ENCODE measurements around the gene DPP6. TPM values are rescaled to one million over a fixed set of nuclear protein-coding genes. Genes with fewer than 3 reads are reported as not detected.

DPP6 gene
- polyA plus RNA-seq, 2 of the 4 experiments (the other 2 are of a cell fraction): not detected

GRCh38 chr7:154781369-154782303, 729.4 kb downstream of the DPP6 start:
- Histone ChIP-seq H3K4me3 (no peak overlapping the region), H3K27ac (no peak overlapping the region), H3K9me3 (peaks cover 2% of the 10 kb centered on the region; the same call in 1 of the 3 replicates), H3K4me1 (no peaks in the 10 kb centered on the region), H3K4me2 (no peak overlapping the region)
- FAIRE-seq (no peak), DNase-seq (ENCODE audit: low read depth in 1 of 2, low spot score in 1 of 2) (no peak), ATAC-seq (no peak)
- POLR2A ChIA-PET: no interaction called here
- CTCF ChIA-PET: interaction anchor here (1.5 kb wide), 1 partner anchor 37 kb away, joined by 3 read pairs; no protein-coding TSS in a partner anchor
- WGBS (ENCODE audit: missing lambda C conversion rate): 18% methylated on average over 16 of the region's 16 CpGs
- TF ChIP-seq RNF2 (IDR thresholded peaks at IDR 0.05; ENCODE audit: borderline replicate concordance, low read depth) (no peak), ESRRA (IDR thresholded peaks at IDR 0.05; ENCODE audit: borderline replicate concordance, low read length) (no peak), EHF (CRISPR knock-in tag; IDR thresholded peaks at IDR 0.05) (no peak)

GRCh38 chr7:154783281-154783909, 731.2 kb downstream of the DPP6 start:
- ATAC-seq (no peak), DNase-seq (ENCODE audit: low read depth in 1 of 2, low spot score in 1 of 2) (no peak), FAIRE-seq (no peak)
- Histone ChIP-seq H3K4me2 (no peak overlapping the region), H3K27ac (no peak overlapping the region), H3K4me1 (no peaks in the 10 kb centered on the region), H3K9me3 (peaks cover 5% of the 10 kb centered on the region; the same call in 1 of the 3 replicates), H3K4me3 (no peak overlapping the region)
- 4% methylated on average over 17 of the region's 18 CpGs for WGBS (ENCODE audit: missing lambda C conversion rate)
- TF ChIP-seq REST (IDR thresholded peaks at IDR 0.05) (no peak), HES2 (IDR thresholded peaks at IDR 0.05) (no peak), NFE2L2 (conservative IDR thresholded peaks at IDR 0.05; ENCODE audit: low read length) (no peak), RAD21 (conservative IDR thresholded peaks at IDR 0.05 in 1 of 2, IDR thresholded peaks at IDR 0.05 in 1 of 2) (no peak), MYC (IDR thresholded peaks at IDR 0.05; ENCODE audit: borderline replicate concordance, low read length) (no peak), JUN (IDR thresholded peaks at IDR 0.05) (no peak), HOXB5 (CRISPR knock-in tag; IDR thresholded peaks at IDR 0.05) (no peak), KDM1A (IDR thresholded peaks at IDR 0.05; ENCODE audit: low read depth) (no peak), HOXB13 (CRISPR knock-in tag; IDR thresholded peaks at IDR 0.05; ENCODE audit: low read depth) (no peak), ZC3H11A (IDR thresholded peaks at IDR 0.05) (no peak), EHF (CRISPR knock-in tag; IDR thresholded peaks at IDR 0.05) (no peak), ESRRA (IDR thresholded peaks at IDR 0.05; ENCODE audit: borderline replicate concordance, low read length) (no peak), MAFK (IDR thresholded peaks at IDR 0.05; ENCODE audit: partially characterized antibody) (no peak), RARB (CRISPR knock-in tag; IDR thresholded peaks at IDR 0.05) (no peak), MAX (IDR thresholded peaks at IDR 0.05) (no peak), CHD2 (IDR thresholded peaks at IDR 0.05; ENCODE audit: low read length, partially characterized antibody) (no peak), TFCP2L1 (CRISPR knock-in tag; IDR thresholded peaks at IDR 0.05) (no peak)
- CTCF ChIA-PET: interaction anchor here (1.5 kb wide), 1 partner anchor 39 kb away, joined by 3 read pairs; no protein-coding TSS in a partner anchor
- POLR2A ChIA-PET: no interaction called here
